MG63 (cell line): Measurements from ENCODE around the gene TMEM51. TPM values are rescaled to one million over a fixed set of nuclear protein-coding genes. Genes with fewer than 3 reads are reported as not detected.

Experiments
- DNase-seq: peaks from one replicate; pipeline ENCODE4 v3.0.0-alpha.2; 2020
- H3K27me3 ChIP-seq: fragments of 250-450 bp; sonication (Bioruptor Pico); 2 replicates; pipeline ENCODE4 v1.5.1; 2020; ENCODE audit warnings: mild to moderate bottlenecking, moderate library complexity
- H3K36me3 ChIP-seq: fragments of 250-450 bp; sonication (Bioruptor Pico); 2 replicates; pipeline ENCODE4 v1.5.1; 2020; ENCODE audit warnings: mild to moderate bottlenecking, moderate library complexity
- H3K4me3 ChIP-seq: fragments of 250-450 bp; sonication (Bioruptor Pico); 2 replicates; pipeline ENCODE4 v1.5.1; 2020; ENCODE audit warnings: mild to moderate bottlenecking, moderate library complexity
- H3K9me3 ChIP-seq: fragments of 250-450 bp; sonication (Bioruptor Pico); 2 replicates; pipeline ENCODE4 v1.5.1; 2020; ENCODE audit warnings: mild to moderate bottlenecking, moderate library complexity
- total RNA-seq: library from RNA; depleted of rRNA; stranded (reverse); fragments of >200 nt; shearing (Covaris generic); gene quantifications from 2 replicates; pipeline ENCODE4 v1.2.3, GENCODE V29; 2014; ENCODE audit warnings: low replicate concordance

The TMEM51 gene
- total RNA-seq, 1 experiment from 2014 or later = 2.8 TPM

DNA sequence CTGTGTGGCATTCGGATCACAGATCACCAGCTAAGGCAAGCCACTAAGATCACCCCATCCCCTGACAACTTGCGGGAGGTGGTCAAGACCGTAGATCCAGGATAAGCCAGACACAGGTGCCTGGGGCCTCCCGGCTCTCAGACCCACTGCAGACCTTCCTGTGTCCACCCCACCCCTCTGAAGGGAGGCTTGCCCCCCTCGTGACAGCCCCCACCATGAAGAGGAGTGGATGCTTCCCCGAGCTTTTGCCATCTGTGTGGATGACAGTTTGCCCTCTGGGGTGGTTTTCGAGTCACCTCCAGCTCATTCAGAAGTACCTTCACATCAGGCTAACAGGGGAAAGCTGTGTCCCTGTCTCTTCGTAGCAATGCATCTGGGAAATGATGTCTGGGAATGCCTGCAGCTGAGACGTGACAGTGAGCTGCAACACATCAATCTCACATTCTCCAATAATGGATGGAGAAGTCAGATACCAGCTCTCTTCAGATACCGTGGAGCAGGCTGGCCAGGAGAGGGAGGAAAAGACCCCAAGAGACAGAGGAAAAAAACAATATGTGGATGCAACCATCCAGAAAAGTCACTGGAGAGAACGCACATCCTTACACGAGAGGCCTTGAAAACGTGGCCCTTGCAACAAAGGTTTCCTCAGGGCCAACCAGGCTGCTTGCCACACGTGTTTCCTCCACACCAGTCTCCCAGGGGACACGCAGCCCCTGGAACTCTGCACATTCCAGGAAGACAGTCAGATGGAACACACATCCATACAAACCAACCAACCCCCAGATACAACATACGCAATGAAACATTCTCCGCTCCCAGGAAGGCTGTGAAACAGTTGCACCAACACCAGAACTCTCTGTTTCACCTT is 73.1 kb downstream of the TMEM51 start:
- Histone ChIP-seq H3K9me3 (no peaks in the 10 kb centered on the region), H3K4me3 (no peak overlapping the region), H3K27me3 (no peaks in the 10 kb centered on the region), H3K36me3 (no peaks in the 10 kb centered on the region)
- no peak for DNase-seq

DNA sequence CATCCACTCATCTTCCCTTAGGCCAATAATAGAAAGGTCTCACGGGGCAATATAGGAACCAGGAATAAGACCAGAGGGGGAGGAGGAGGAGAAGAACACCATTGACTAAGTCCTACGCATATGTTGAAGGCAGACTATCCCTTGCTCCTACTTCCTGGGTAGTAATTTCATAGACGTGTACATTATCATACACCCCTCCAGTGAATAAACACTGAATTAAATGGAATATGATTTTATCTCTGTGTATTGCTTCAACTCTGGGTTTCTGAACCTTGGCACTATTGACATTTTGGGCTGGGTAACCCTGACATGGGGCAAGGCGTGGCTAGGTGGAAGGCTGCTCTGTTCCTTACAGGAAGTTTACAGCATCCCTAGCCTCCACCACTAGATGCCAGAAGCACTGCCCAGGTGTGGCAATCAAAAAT is 76.2 kb downstream of the TMEM51 start:
- H3K9me3 ChIP-seq = no peaks in the 10 kb centered on the region
- DNase-seq = no peak
- no peaks in the 10 kb centered on the region for H3K27me3 ChIP-seq

DNA sequence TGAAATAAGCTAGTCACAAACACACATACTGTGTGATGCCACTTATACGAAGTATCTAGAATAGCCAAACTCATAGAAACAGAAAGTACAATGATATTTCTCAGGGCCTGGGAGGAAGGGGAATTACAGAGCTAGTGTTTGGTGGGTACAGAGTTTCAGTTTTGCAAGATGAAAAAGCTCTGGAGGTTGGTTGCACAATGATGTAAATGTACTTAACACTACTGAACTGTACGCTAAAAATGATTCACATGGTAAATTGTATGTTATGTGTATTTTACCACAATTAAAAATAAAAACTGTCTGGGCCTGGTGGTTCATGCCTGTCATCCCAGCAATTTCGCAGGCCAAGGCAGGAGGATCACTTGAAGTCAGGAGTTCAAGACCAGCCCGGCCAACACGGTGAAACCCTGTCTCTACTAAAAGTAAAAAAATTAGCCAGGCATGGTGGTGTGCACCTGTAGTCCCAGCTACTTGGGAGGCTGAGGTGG is 78.2 kb downstream of the TMEM51 start:
- no peak for DNase-seq
- no peaks in the 10 kb centered on the region for H3K27me3 ChIP-seq
- H3K9me3 ChIP-seq = no peaks in the 10 kb centered on the region
- H3K36me3 ChIP-seq = no peaks in the 10 kb centered on the region
- H3K4me3 ChIP-seq = no peak overlapping the region

More for the DNA sequence above, 76.2 kb downstream of the TMEM51 start:
- no peaks in the 10 kb centered on the region for H3K36me3 ChIP-seq
- no peak overlapping the region for H3K4me3 ChIP-seq

DNA sequence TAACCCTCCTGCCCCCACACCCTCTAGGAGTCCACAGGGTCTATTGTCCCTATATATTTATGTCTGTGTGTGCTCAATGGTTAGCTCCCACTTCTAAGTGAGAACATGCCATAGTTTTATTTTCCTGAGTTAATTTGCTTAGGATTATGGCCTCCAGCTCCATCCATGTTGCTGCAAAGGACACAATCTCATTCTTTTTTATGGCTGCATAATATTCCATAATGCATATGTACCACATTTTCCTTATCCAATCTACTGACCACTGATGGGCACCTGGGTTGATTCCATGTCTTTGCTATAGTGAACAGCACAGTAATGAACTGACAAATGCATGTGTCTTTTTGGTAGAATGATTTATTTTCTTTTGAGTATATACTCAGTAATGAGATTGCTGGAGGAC is 80.1 kb downstream of the TMEM51 start:
- Histone ChIP-seq H3K9me3 (no peaks in the 10 kb centered on the region), H3K4me3 (no peak overlapping the region), H3K27me3 (no peaks in the 10 kb centered on the region), H3K36me3 (no peaks in the 10 kb centered on the region)
- no peak for DNase-seq

GRCh38 chr1:15236321-15236721 is 82.8 kb downstream of the TMEM51 start:
- Histone ChIP-seq H3K4me3 (no peak overlapping the region), H3K36me3 (no peaks in the 10 kb centered on the region), H3K9me3 (no peaks in the 10 kb centered on the region), H3K27me3 (no peaks in the 10 kb centered on the region)
- DNase-seq = peak; percentile 30

DNA sequence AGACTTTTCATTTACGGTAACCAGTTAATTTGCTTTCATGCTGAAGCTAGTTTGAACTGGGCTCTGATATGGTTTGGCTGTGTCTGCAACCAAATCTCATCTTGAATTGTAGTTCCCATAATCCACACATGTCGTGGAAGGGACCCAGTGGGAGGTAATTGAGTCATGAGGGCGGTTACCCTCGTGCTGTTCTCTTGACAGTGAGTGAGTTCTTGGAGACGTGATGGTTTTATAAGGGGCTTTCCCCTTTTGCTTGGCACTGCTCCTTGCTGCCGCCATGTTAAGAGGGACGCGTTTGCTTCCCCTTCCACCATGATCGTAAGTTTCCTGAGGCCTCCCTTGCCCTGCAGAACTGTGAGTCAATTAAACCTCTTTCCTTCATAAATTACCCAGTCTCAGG is 83.2 kb downstream of the TMEM51 start:
- Histone ChIP-seq H3K9me3 (no peaks in the 10 kb centered on the region), H3K27me3 (no peaks in the 10 kb centered on the region), H3K4me3 (no peak overlapping the region), H3K36me3 (no peaks in the 10 kb centered on the region)
- no peak for DNase-seq

GRCh38 chr1:15238789-15239188 is 85.2 kb downstream of the TMEM51 start:
- no peaks in the 10 kb centered on the region for H3K27me3 ChIP-seq

DNA sequence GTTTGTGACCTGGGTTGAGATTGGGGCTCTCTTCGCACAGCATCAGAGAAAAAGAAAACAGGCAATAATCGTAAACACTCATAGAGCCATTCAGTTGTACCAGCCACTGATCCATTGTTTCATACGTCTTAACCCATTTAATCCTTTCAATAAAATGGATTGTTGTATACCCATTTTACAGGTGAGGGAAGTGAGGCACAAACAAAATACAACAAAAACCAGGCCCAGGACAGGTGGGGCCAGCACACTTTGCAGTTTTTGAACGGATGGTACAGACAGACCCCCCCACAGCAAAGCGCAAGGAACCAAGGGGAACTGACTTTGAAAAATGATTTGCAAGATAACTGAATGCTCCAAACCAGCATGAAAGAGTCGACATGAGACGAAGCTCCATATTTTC is 89.2 kb downstream of the TMEM51 start:
- Histone ChIP-seq H3K4me3 (no peak overlapping the region), H3K36me3 (no peaks in the 10 kb centered on the region), H3K9me3 (no peaks in the 10 kb centered on the region), H3K27me3 (peaks cover 7% of the 10 kb centered on the region; the same call in 1 of the 2 replicates)
- no peak for DNase-seq

More at GRCh38 chr1:15238789-15239188, 85.2 kb downstream of the TMEM51 start:
- Histone ChIP-seq H3K4me3 (no peak overlapping the region), H3K9me3 (no peaks in the 10 kb centered on the region), H3K36me3 (no peaks in the 10 kb centered on the region)
- no peak for DNase-seq

DNA sequence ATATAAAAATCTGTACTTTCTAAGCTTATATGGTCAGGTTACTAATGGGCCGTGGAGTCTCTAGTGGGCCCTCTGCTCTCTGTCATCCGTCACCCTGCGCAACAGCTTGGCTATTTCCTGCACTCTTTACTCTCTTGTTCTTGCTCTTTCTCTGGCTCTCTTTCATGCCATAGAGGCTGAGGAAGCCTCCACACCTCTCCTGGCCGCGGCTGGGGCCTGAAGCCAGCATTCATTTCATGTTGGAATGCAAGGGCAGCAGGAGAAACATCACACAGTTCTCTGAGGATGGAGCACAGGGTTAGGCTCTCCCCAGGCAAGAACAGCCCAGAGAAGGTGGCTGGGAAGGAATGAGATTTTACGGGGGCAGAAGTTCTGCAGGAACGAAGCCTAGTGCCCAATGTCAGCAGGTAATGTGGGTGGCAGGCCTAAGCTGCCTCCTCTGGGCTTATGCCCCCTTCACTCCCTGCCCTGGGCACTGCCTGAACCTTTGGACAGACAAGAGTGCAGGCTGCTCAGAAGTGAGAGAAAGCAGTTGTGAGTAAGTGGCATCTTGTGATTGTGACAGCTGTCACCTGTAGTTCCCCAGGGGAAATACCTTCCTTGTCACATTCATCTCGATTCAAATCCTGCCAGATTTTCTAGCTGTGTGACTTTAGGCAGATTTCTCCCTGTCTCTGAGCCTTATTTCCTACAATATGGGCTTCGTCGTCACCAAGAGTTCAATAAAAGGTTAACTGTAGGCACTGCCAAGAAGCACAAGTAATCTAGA is 89.9 kb downstream of the TMEM51 start:
- DNase-seq = no peak
- H3K27me3 ChIP-seq = peaks cover 7% of the 10 kb centered on the region; the same call in 1 of the 2 replicates
- no peaks in the 10 kb centered on the region for H3K9me3 ChIP-seq
- no peak overlapping the region for H3K4me3 ChIP-seq
- H3K36me3 ChIP-seq = no peaks in the 10 kb centered on the region

DNA sequence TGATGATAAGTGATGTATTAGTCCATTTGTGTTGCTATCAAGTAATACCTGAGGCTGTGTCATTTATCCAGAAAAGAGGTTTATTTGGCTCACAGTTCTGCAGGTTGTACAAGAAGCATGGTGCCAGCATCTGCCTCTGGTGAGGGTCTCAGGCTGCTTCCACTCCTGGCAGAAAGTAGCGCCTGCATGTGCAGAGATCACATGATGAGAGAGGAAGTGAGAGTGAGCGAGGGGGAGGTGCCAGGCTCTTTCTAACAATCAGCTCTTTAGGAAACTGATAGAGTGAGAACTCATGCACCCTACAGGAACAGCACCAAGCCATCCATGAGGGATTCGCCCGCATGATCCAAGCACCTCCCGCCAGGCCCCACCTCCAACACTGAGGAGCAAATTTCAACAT is 91.3 kb downstream of the TMEM51 start:
- no peak for DNase-seq
- Histone ChIP-seq H3K9me3 (no peaks in the 10 kb centered on the region), H3K27me3 (peaks cover 7% of the 10 kb centered on the region; the same call in 1 of the 2 replicates), H3K4me3 (no peak overlapping the region), H3K36me3 (no peaks in the 10 kb centered on the region)

DNA sequence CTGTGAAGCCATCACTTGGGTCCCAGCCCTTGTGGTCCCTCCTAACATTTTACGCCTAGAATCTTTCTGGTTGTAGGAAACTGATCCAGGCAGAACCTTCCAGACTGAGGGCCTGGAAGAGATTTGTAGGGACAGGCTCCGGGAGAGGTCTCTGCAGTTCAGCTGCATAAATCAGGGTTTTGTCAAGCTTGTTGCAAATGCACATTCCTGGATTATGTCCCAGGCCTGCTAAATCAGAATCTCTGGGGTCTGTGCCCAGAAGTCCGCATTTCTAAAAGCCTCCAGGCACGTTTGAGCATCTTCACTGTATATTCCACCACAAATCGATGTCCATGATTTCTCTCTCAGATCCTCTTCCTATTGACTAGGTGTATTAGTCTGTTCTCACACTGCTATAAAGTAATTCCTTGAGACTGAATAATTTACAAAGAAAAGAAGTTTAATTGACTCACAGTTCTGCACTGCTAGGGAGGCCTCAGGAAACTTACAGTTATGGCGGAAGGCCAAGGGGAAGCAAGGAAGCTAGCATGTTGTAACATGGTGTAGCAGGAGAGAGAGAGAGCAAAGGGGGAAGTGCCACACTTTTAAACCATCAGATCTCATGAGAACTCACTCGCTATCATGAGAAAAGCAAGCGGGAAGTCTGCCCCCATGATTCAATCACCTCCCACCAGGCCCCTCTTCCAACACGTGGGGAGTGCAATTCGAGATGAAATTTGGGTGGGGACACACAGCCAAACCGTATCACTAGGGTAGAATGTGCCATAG is 92.2 kb downstream of the TMEM51 start:
- no peaks in the 10 kb centered on the region for H3K9me3 ChIP-seq
- DNase-seq = no peak

DNA sequence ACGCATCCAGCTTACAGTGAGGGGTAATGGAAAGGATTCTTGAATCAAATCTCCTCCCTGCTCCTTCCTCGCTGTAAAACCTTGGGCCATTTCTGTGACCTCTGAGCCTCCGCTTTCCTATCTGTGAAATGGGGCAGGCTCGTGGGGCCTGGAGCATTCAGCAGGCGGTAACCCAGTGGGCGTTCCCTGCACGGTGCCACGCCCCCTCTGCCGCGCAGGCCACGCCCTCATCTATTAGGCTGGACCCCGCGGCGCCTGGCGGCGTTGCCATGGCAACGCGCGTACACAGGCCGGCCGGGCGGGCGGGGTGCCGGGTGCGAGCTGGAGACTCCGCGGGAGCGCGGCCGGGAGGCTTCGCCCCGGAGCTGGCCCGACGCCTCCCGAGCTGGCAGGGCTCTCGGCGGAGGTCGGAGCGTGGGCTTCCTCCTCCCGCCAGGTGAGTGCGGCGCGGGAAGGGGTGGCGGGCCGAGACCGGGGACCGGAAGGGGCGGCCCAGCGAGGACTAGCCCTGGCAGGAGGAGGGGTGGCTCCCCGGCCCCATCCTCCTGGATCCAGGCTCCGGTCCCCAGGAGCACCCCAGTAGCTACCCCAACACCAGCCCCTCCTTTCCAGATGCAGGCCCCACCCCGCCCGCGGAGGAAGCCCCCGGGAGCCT is 93.5 kb downstream of the TMEM51 start, which contains the start of gene FHAD1:
Gene FHAD1 (plus strand): TSS at position 264 of the 655 bp plus-strand sequence. CDS start 4,562 bp downstream, outside the sequence.
- Histone ChIP-seq H3K27me3 (peaks cover 9% of the 10 kb centered on the region; the same call in 1 of the 2 replicates), H3K9me3 (no peaks in the 10 kb centered on the region)
- peak; percentile 16 for DNase-seq

More for the DNA sequence above, 92.2 kb downstream of the TMEM51 start:
- peaks cover 9% of the 10 kb centered on the region; the same call in 1 of the 2 replicates for H3K27me3 ChIP-seq
- no peaks in the 10 kb centered on the region for H3K36me3 ChIP-seq
- H3K4me3 ChIP-seq = no peak overlapping the region

GRCh38 chr1:15248216-15248615 is 94.7 kb downstream of the TMEM51 start:
- no peak overlapping the region for H3K4me3 ChIP-seq
- no peaks in the 10 kb centered on the region for H3K36me3 ChIP-seq
- peaks cover 12% of the 10 kb centered on the region; the same call in 1 of the 2 replicates for H3K27me3 ChIP-seq
- no peak for DNase-seq
- no peaks in the 10 kb centered on the region for H3K9me3 ChIP-seq

More for the DNA sequence above, 93.5 kb downstream of the TMEM51 start, which contains the start of gene FHAD1:
- Histone ChIP-seq H3K36me3 (no peaks in the 10 kb centered on the region), H3K4me3 (peak within 1 kb of the TSS; percentile 18; the same call in 1 of the 2 replicates)

DNA sequence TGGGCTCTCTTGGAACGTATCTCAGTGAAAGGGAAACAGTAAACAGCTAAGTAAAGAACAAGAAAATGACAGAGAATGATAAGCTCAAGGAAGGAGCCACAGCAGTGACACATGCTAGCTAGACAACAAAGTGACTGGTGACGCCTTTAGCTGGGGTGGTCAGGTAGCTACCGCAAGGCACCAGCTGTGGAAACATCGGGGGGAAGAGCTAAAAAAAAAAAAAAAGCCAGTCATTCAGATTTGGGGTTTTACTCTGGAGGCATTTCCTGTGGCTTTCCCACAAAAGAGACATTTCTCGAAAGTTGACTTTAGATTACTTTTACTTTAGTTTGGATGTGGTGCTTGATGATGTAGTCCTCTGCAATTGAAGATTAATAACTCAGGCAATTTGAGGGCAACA is 95.5 kb downstream of the TMEM51 start:
- H3K9me3 ChIP-seq = no peaks in the 10 kb centered on the region
- H3K36me3 ChIP-seq = no peaks in the 10 kb centered on the region
- no peak overlapping the region for H3K4me3 ChIP-seq
- H3K27me3 ChIP-seq = peaks cover 12% of the 10 kb centered on the region; the same call in 1 of the 2 replicates
- DNase-seq = no peak

GRCh38 chr1:15251857-15252835 is 98.6 kb downstream of the TMEM51 start:
- no peaks in the 10 kb centered on the region for H3K9me3 ChIP-seq
- DNase-seq = no peak
- peaks cover 16% of the 10 kb centered on the region; the same call in 1 of the 2 replicates for H3K27me3 ChIP-seq
- H3K36me3 ChIP-seq = no peaks in the 10 kb centered on the region
- H3K4me3 ChIP-seq = no peak overlapping the region
